Panc1 (cell line): ENCODE measurements around the gene COL6A2. TPM values are rescaled to one million over a fixed set of nuclear protein-coding genes. Genes with fewer than 3 reads are reported as not detected.

Experiments
- ATAC-seq: fragments of 200-7000 bp; cut with Tn5 transposase; 2 replicates; pipeline ENCODE4 v1.9.1; 2020; ENCODE audit warnings: mild to moderate bottlenecking, moderate library complexity
- BruUV-seq: library from RNA; stranded (reverse); fragments of 400-500 nt; replicated peaks from 2 replicates; lab custom pipeline; 2021; lab: Mats Ljungman, UMichigan
- CTCF ChIA-PET: fragments of 300-600 bp; sonication (Branson Sonifier 250); formaldehyde crosslinking; loops from one replicate; lab custom pipeline; 2022; ENCODE audit warnings: antibody characterized with exemption; lab: Charles Lee
- POLR2A ChIA-PET: fragments of 300-600 bp; sonication (Branson Sonifier 250); formaldehyde crosslinking; loops from one replicate; lab custom pipeline; 2022; ENCODE audit warnings: antibody characterized with exemption; lab: Charles Lee
- DNase-seq: peaks from one replicate; pipeline ENCODE4 v3.0.0-alpha.2; 2010; ENCODE audit warnings: low read depth, low spot score
- H3K27ac ChIP-seq: 2 replicates; pipeline ENCODE4 v1.5.1; 2011; ENCODE audit warnings: mild to moderate bottlenecking, low read length, inconsistent platforms
- H3K27me3 ChIP-seq: fragments of 200-500 bp; sonication (Bioruptor generic); 2 replicates; pipeline ENCODE4 v1.6.0; 2014; ENCODE audit warnings: low read length, inconsistent platforms; ENCODE audit not compliant: control insufficient read depth, insufficient read depth
- H3K36me3 ChIP-seq: fragments of 200-500 bp; sonication (Bioruptor generic); 2 replicates; pipeline ENCODE4 v1.5.1; 2014; ENCODE audit warnings: inconsistent platforms, mild to moderate bottlenecking, low read length, moderate library complexity; ENCODE audit not compliant: control insufficient read depth, insufficient read depth
- H3K4me1 ChIP-seq: 2 replicates; pipeline ENCODE4 v1.5.1; 2011; ENCODE audit warnings: inconsistent platforms, mild to moderate bottlenecking, low read length, moderate library complexity; ENCODE audit not compliant: control insufficient read depth, insufficient read depth
- H3K4me3 ChIP-seq, 2 experiments: 2 replicates each; pipeline ENCODE4 v1.5.1; 2011 to 2012; ENCODE audit warnings: low read depth in 2 of 2, low read length in 2 of 2, mild to moderate bottlenecking in 2 of 2, inconsistent platforms in 1 of 2, moderate library complexity in 1 of 2
- H3K9me3 ChIP-seq: fragments of 200-500 bp; sonication (Bioruptor generic); 2 replicates; pipeline ENCODE4 v1.5.1; 2014; ENCODE audit warnings: low read depth, mild to moderate bottlenecking, inconsistent platforms, low read length, moderate library complexity; ENCODE audit not compliant: control insufficient read depth, insufficient read depth
- CTCF ChIP-seq: fragments of 450-650 bp; IDR thresholded peaks from 2 replicates; pipeline ENCODE4 v1.5.1; 2017; ENCODE audit warnings: mild to moderate bottlenecking
- POLR2AphosphoS5 ChIP-seq: IDR thresholded peaks from 2 replicates; pipeline ENCODE4 v1.6.1; 2012; ENCODE audit warnings: mild to moderate bottlenecking, low read depth, low read length, moderate library complexity
- SIN3A ChIP-seq: IDR thresholded peaks from 2 replicates; pipeline ENCODE4 v1.6.1; 2012; ENCODE audit warnings: low read depth, mild to moderate bottlenecking, low read length, moderate library complexity, borderline replicate concordance; ENCODE audit not compliant: insufficient read depth
- TCF7L2 ChIP-seq: IDR thresholded peaks from 2 replicates; pipeline ENCODE4 v1.6.1; 2011; ENCODE audit warnings: mild to moderate bottlenecking, low read depth, low read length, inconsistent platforms
- in situ Hi-C: cut with HindIII; loops from 2 replicates; pipeline ENCODE4 v1.10.0; 2016; ENCODE audit warnings: low sequenced_read_pairs, low pct_unique_long_range_greater_than_20kb
- intact Hi-C: fragments of 100-400 bp; cut with micrococcal nuclease; formaldehyde crosslinking; loops from one replicate; pipeline ENCODE4 v1.10.0; 2022; ENCODE audit not compliant: unreplicated experiment
- total RNA-seq: library from RNA; stranded (reverse); gene quantifications from one replicate; pipeline ENCODE4 v1.2.1, GENCODE V29; 2021; ENCODE audit not compliant: unreplicated experiment
- TF ChIP-seq, protein P1 (sequence below), 2 experiments: IDR thresholded peaks; 2 replicates each; pipeline ENCODE4 v1.6.1; 2011 to 2012; ENCODE audit warnings: low read depth in 2 of 2, control low read depth in 1 of 2, low read length in 1 of 2, mild to moderate bottlenecking in 1 of 2, moderate library complexity in 1 of 2; ENCODE audit not compliant: insufficient read depth in 1 of 2

COL6A2 gene
- total RNA-seq, 1 experiment from 2014 or later, result 29.9 TPM

GRCh38 chr21:46145159-46145839 lies 47.4 kb downstream of the COL6A2 start:
- Histone ChIP-seq H3K4me3 (no peak overlapping the region), H3K27ac (no peak overlapping the region), H3K27me3 (no peaks in the 10 kb centered on the region), H3K4me1 (no peaks in the 10 kb centered on the region), H3K9me3 (no peaks in the 10 kb centered on the region), H3K36me3 (no peaks in the 10 kb centered on the region)
- POLR2A ChIA-PET, result no interaction called here
- intact Hi-C loops (no loop called here), in situ Hi-C loops (no loop called here)
- ATAC-seq, result no peak
- no peak for DNase-seq
- no peak for TF ChIP-seq SIN3A
- no peak for TF ChIP-seq POLR2AphosphoS5
- TF ChIP-seq, protein P1, sequence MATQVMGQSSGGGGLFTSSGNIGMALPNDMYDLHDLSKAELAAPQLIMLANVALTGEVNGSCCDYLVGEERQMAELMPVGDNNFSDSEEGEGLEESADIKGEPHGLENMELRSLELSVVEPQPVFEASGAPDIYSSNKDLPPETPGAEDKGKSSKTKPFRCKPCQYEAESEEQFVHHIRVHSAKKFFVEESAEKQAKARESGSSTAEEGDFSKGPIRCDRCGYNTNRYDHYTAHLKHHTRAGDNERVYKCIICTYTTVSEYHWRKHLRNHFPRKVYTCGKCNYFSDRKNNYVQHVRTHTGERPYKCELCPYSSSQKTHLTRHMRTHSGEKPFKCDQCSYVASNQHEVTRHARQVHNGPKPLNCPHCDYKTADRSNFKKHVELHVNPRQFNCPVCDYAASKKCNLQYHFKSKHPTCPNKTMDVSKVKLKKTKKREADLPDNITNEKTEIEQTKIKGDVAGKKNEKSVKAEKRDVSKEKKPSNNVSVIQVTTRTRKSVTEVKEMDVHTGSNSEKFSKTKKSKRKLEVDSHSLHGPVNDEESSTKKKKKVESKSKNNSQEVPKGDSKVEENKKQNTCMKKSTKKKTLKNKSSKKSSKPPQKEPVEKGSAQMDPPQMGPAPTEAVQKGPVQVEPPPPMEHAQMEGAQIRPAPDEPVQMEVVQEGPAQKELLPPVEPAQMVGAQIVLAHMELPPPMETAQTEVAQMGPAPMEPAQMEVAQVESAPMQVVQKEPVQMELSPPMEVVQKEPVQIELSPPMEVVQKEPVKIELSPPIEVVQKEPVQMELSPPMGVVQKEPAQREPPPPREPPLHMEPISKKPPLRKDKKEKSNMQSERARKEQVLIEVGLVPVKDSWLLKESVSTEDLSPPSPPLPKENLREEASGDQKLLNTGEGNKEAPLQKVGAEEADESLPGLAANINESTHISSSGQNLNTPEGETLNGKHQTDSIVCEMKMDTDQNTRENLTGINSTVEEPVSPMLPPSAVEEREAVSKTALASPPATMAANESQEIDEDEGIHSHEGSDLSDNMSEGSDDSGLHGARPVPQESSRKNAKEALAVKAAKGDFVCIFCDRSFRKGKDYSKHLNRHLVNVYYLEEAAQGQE (IDR thresholded peaks at IDR 0.05; ENCODE audit: insufficient read depth in 1 of 2, low read depth in 2 of 2, low read length in 1 of 2), result no peak
- no peak for TF ChIP-seq TCF7L2
- no peak for TF ChIP-seq CTCF
- BruUV-seq, result no TSS peak
- CTCF ChIA-PET, result no interaction called here

DNA sequence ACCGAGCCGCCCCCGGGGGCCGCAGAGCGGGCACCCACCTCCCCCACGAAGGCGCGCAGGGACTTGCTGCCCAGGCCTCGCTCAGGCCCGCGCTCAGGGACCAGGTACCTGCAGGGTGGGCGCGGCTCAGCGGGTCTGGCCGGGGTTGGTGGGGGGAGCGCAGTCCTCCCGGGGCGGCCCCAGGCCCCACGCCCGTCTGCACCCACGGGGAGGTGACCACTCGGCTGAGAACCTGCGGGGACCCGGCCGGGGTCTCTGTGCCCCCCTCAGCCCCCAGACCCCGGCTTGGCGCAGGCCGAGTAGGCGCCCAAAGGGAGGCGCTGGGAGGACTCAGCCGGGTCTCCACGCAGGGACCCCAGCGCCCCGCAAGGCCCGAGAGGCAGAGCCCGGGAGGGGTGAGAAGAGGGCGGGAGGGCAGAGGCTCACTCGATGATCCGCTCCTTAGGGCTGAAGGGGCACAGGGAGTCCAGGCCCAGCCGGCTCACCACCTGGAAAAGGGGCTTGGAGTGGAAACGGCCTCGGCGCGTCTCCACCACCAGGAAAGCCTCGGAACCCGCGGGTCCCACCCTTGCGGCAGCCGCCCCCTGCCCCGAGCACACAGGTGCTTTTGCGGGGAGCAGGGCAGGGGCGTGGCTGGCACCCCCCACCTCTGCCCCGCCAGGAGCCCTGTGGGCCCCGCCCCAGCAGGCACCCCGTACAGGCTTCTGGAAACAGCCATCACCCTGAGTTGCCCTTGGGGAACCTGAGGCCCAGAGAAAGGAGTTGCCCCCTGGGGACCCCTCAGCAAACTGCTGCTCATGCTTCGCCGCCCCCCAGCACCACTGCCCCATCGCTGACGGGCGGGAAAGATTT lies 48.2 kb downstream of the COL6A2 start:
- no peaks in the 10 kb centered on the region for H3K36me3 ChIP-seq
- no peak overlapping the region for H3K4me3 ChIP-seq
- no peak overlapping the region for H3K27ac ChIP-seq
- CTCF ChIA-PET, result no interaction called here
- no TSS peak for BruUV-seq
- no peaks in the 10 kb centered on the region for H3K9me3 ChIP-seq
- intact Hi-C loops (no loop called here), in situ Hi-C loops (no loop called here)
- POLR2A ChIA-PET, result no interaction called here
- DNase-seq (no peak), ATAC-seq (no peak)
- TF ChIP-seq, protein P1 (IDR thresholded peaks at IDR 0.05; ENCODE audit: insufficient read depth in 1 of 2, low read depth in 2 of 2, low read length in 1 of 2), result no peak
- TF ChIP-seq TCF7L2, result no peak
- no peak for TF ChIP-seq POLR2AphosphoS5
- no peak for TF ChIP-seq CTCF
- TF ChIP-seq SIN3A, result no peak
- no peaks in the 10 kb centered on the region for H3K4me1 ChIP-seq
- H3K27me3 ChIP-seq, result no peaks in the 10 kb centered on the region
